Peyer's patch (tissue), 4 donors: Measurements from ENCODE around the gene SV2B. TPM values are rescaled to one million over a fixed set of nuclear protein-coding genes. Genes with fewer than 3 reads are reported as not detected.

Source experiments
- DNase-seq, 3 donors: peaks; one replicate each; pipeline ENCODE4 v3.0.0-alpha.2; 2017 to 2019
- H3K27ac ChIP-seq, 4 donors: fragments of 200-600 bp; sonication (generic); one replicate each; pipeline ENCODE4 v1.5.1; 2016 to 2019
- H3K27me3 ChIP-seq, 2 donors: fragments of 200-600 bp; sonication (generic); one replicate each; pipeline ENCODE4 v1.5.1; 2019
- H3K36me3 ChIP-seq, 3 donors: fragments of 200-600 bp; sonication (generic); one replicate each; pipeline ENCODE4 v1.5.1; 2016 to 2019
- H3K4me1 ChIP-seq, 4 donors: fragments of 200-600 bp; sonication (generic); one replicate each; pipeline ENCODE4 v1.5.1; 2016 to 2019
- H3K4me3 ChIP-seq, 4 donors: fragments of 200-600 bp; sonication (generic); 1 replicate in 3 of 4; 2 replicates in 1 of 4; pipeline ENCODE4 v1.5.1; 2016 to 2019; ENCODE audit warnings: mild to moderate bottlenecking in 1 of 4
- H3K9me3 ChIP-seq, 4 donors: fragments of 200-600 bp; sonication (generic); one replicate each; pipeline ENCODE4 v1.5.1; 2016 to 2019; ENCODE audit warnings: mild to moderate bottlenecking in 1 of 4
- POLR2A ChIP-seq, 2 donors: fragments of 450-650 bp; IDR thresholded peaks; one replicate each; pipeline ENCODE4 v1.5.1; 2017; ENCODE audit warnings: antibody characterized with exemption in 2 of 2, mild to moderate bottlenecking in 2 of 2, moderate library complexity in 2 of 2
- total RNA-seq, 4 donors: library from RNA; depleted of rRNA; stranded (reverse); fragments of >200 nt; gene quantifications; one replicate each; pipeline ENCODE4 v1.1.0, GENCODE V29; 2016
- TF ChIP-seq, protein P1 (sequence below), 6 experiments: fragments of 450-650 bp in 4 of 6; fragments of 200-600 bp in 2 of 6; sonication (generic) in 1 of 6; IDR thresholded peaks; one replicate each; pipeline ENCODE4 v1.5.1; 2017 to 2019; ENCODE audit warnings: antibody characterized with exemption in 6 of 6, mild to moderate bottlenecking in 3 of 6, moderate library complexity in 1 of 6

SV2B gene
- total RNA-seq, 4 donors from 2014 or later: 0.18 to 2.5 (median 0.69) TPM

DNA sequence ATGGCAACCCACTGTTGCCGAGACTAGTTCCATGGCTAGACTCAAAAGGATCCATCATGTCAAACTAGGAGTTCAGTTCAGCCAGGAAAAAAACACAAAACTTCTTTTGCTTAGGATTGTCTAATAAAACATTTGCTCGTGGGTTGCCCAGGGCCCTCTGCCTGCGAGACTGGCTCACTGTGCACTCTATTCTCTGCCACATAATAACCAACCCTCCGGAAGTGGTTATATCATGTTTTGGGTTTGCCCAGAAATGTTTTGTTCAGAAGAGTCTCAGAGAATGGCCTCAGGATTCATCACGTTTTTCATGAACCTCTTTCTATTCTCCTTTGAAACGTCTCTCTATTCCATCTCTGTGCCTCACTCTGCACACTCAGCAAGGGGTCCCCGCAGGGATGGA is 216.1 kb downstream of the SV2B start:
- H3K27me3 ChIP-seq: no peaks in the 10 kb centered on the region
- no peak for DNase-seq
- no peaks in the 10 kb centered on the region for H3K36me3 ChIP-seq
- no peaks in the 10 kb centered on the region for H3K4me1 ChIP-seq
- TF ChIP-seq, protein P1, sequence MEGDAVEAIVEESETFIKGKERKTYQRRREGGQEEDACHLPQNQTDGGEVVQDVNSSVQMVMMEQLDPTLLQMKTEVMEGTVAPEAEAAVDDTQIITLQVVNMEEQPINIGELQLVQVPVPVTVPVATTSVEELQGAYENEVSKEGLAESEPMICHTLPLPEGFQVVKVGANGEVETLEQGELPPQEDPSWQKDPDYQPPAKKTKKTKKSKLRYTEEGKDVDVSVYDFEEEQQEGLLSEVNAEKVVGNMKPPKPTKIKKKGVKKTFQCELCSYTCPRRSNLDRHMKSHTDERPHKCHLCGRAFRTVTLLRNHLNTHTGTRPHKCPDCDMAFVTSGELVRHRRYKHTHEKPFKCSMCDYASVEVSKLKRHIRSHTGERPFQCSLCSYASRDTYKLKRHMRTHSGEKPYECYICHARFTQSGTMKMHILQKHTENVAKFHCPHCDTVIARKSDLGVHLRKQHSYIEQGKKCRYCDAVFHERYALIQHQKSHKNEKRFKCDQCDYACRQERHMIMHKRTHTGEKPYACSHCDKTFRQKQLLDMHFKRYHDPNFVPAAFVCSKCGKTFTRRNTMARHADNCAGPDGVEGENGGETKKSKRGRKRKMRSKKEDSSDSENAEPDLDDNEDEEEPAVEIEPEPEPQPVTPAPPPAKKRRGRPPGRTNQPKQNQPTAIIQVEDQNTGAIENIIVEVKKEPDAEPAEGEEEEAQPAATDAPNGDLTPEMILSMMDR (IDR thresholded peaks at IDR 0.05): no peak
- TF ChIP-seq POLR2A (IDR thresholded peaks at IDR 0.05): no peak
- H3K4me3 ChIP-seq: no peak overlapping the region
- H3K27ac ChIP-seq: no peak overlapping the region
- H3K9me3 ChIP-seq: no peaks in the 10 kb centered on the region

DNA sequence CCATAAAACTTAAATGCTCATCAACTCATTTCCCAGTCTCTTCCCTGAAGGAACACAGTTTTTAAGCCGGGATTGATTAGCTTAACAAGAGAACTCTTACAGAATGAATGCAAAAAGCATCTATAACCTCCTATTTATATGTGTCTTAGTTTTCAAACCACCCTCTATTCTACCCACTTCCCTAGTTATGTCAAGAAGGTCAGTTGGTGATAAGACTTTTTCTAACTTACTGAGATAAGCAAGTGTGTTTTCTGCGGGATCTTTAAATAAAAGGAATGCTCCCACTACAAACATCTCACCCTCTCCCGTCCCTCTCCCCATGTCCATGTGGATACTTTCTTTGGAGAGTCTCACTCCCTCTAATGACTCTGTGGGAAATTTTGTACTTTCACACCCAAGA is 218.5 kb downstream of the SV2B start:
- Histone ChIP-seq H3K9me3 (no peaks in the 10 kb centered on the region), H3K27me3 (no peaks in the 10 kb centered on the region), H3K4me1 (no peaks in the 10 kb centered on the region), H3K36me3 (no peaks in the 10 kb centered on the region), H3K4me3 (no peak overlapping the region), H3K27ac (no peak overlapping the region)
- no peak for DNase-seq
- no peak for TF ChIP-seq POLR2A (IDR thresholded peaks at IDR 0.05)
- TF ChIP-seq, protein P1 (IDR thresholded peaks at IDR 0.05): no peak

DNA sequence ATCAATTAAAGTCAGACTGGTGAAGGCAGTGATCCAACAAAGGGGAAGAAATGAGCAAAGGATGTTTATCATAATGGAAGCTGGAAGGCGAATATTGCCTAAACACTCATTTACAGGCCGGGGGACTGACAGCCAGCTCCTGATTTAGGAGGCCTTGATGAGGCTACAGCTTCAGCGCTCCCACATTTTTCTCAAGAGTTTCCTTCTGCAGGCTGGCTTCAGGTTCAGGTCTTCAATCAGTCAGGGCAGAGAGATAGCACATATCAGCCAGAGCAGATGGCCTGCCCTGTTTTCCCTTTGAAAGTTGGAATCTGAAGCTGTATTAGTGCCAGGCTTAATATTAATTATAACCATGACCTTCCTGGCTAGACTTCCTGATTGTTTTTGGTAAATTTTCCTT is 218.9 kb downstream of the SV2B start:
- Histone ChIP-seq H3K9me3 (no peaks in the 10 kb centered on the region), H3K36me3 (no peaks in the 10 kb centered on the region), H3K4me3 (no peak overlapping the region), H3K27me3 (no peaks in the 10 kb centered on the region), H3K27ac (no peak overlapping the region), H3K4me1 (no peaks in the 10 kb centered on the region)
- no peak for DNase-seq
- TF ChIP-seq, protein P1 (IDR thresholded peaks at IDR 0.05): no peak
- TF ChIP-seq POLR2A (IDR thresholded peaks at IDR 0.05): no peak

DNA sequence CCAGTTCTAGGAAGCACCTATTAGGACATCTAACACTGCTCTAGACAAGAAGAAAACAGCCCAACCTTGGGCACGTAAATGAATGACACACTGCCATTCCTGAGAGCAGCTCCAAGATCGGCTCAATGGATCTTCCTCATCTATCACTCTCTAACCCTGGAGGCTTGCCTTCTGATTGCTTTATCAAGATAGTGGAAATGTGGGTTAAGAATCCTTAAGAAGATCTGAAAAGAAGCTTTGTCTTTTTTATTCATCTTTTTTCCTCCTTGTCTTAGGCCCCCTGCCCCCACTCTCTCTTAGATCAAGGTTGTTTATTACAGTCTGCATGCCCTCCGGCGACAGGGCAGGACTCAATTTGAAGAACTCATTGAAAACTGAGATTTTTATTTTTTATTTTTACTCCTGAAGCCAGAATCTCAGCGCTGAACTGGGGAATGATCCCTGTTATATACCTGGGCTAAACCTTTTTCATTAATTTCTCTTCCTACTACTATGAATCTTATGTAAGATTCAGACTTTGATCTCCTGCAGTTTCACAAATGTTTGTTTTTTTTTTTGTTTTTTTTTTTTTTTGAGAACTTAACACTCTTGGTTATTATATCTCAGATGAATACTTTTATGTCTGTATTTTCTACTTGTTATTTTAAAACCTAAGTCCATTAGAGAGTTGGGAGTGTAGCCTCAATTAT is 219.5 kb downstream of the SV2B start:
- no peaks in the 10 kb centered on the region for H3K4me1 ChIP-seq
- no peak overlapping the region for H3K27ac ChIP-seq
- no peak for DNase-seq
- no peaks in the 10 kb centered on the region for H3K27me3 ChIP-seq
- no peaks in the 10 kb centered on the region for H3K36me3 ChIP-seq
- H3K4me3 ChIP-seq: no peak overlapping the region
- no peak for TF ChIP-seq POLR2A (IDR thresholded peaks at IDR 0.05)
- TF ChIP-seq, protein P1 (IDR thresholded peaks at IDR 0.05): no peak
- H3K9me3 ChIP-seq: no peaks in the 10 kb centered on the region

DNA sequence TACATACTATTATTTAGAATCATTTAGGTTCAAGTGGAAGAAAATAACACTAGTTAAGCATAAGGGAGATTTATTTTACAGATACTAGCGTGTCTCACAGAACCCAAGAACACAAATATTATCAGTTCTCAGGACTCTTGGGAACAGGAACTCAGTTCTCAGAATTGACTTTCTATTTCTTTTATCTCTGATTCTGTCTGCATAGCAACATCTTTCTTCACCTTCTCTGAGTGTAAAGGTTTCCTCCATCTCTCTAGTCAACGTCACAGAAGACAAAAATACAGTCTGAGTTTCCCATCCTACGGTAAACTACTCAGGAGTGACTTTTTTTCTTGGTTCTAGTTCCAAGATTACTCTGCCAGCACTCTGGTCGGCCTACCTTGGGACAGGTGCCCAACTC is 220.0 kb downstream of the SV2B start:
- Histone ChIP-seq H3K4me3 (no peak overlapping the region), H3K27ac (no peak overlapping the region), H3K36me3 (no peaks in the 10 kb centered on the region), H3K4me1 (no peaks in the 10 kb centered on the region), H3K27me3 (no peaks in the 10 kb centered on the region), H3K9me3 (no peaks in the 10 kb centered on the region)
- no peak for TF ChIP-seq POLR2A (IDR thresholded peaks at IDR 0.05)
- TF ChIP-seq, protein P1 (IDR thresholded peaks at IDR 0.05): no peak
- no peak for DNase-seq

DNA sequence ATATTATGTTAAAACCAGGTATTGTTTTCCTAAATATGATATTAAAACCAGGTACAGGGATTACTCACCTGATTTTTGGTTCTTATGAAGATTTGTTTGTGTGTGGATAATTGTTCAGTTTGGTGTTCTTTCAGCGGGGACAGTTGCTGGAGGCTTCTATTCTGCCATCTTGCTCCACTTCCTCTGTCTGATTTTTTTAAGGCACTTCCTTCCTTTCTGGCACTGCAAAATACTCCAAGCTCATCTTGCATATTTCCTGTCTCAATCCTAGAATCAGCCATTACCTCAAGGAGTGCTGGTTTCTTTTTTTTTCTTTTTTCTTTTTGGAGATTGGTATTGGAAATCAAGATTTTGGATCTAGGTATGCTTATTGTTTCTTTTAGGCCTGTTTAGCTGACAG is 229.9 kb downstream of the SV2B start:
- H3K27me3 ChIP-seq: no peaks in the 10 kb centered on the region
- DNase-seq: no peak
- H3K4me3 ChIP-seq: no peak overlapping the region
- TF ChIP-seq, protein P1 (IDR thresholded peaks at IDR 0.05): no peak
- no peak for TF ChIP-seq POLR2A (IDR thresholded peaks at IDR 0.05)
- no peaks in the 10 kb centered on the region for H3K9me3 ChIP-seq
- no peaks in the 10 kb centered on the region for H3K36me3 ChIP-seq
- H3K27ac ChIP-seq: no peak overlapping the region
- no peaks in the 10 kb centered on the region for H3K4me1 ChIP-seq
